Measurements from ENCODE around the gene ARHGAP24. TPM values are rescaled to one million over a fixed set of nuclear protein-coding genes. Genes with fewer than 3 reads are reported as not detected.

The ARHGAP24 gene
- total RNA-seq, 6 experiments from 2014 or later: 4.0 to 7.3 (median 6.1) TPM

- H3K27ac ChIP-seq: no peak overlapping the region
- no peak for DNase-seq
- H3K9me3 ChIP-seq: no peaks in the 10 kb centered on the region
- TF ChIP-seq POLR2A (IDR thresholded peaks at IDR 0.05) (no peak), CTCF (IDR thresholded peaks at IDR 0.05) (no peak)
- no peaks in the 10 kb centered on the region for H3K36me3 ChIP-seq
- H3K4me1 ChIP-seq: no peaks in the 10 kb centered on the region
- H3K4me3 ChIP-seq: no peak overlapping the region
- ATAC-seq: no peak
- intact Hi-C loops (cut with DNase I): no loop called here
- H3K27me3 ChIP-seq: no peaks in the 10 kb centered on the region
- 67% methylated on average over 1 of the region's 1 CpG for WGBS (ENCODE audit: insufficient coverage, low coverage, low lambda C conversion rate, missing lambda C conversion rate)
Measured at GRCh38 chr4:85767649-85768048, 292.7 kb downstream of the ARHGAP24 start.

GRCh38 chr4:85769009-85769408, 294.1 kb downstream of the ARHGAP24 start:
- DNase-seq (no peak), ATAC-seq (no peak)
- TF ChIP-seq POLR2A (IDR thresholded peaks at IDR 0.05) (no peak), CTCF (IDR thresholded peaks at IDR 0.05) (no peak)
- intact Hi-C loops (cut with DNase I): no loop called here
- Histone ChIP-seq H3K9me3 (no peaks in the 10 kb centered on the region), H3K4me3 (no peak overlapping the region), H3K4me1 (no peaks in the 10 kb centered on the region), H3K27ac (no peak overlapping the region), H3K36me3 (no peaks in the 10 kb centered on the region), H3K27me3 (no peaks in the 10 kb centered on the region)
- WGBS (ENCODE audit: insufficient coverage, low coverage, low lambda C conversion rate, missing lambda C conversion rate): 52% methylated on average over 2 of the region's 2 CpGs

GRCh38 chr4:85772470-85772869, 297.5 kb downstream of the ARHGAP24 start:
- 16% methylated on average over 1 of the region's 1 CpG for WGBS (ENCODE audit: insufficient coverage, low coverage, low lambda C conversion rate, missing lambda C conversion rate)
- no peak for ATAC-seq
- no peak for TF ChIP-seq POLR2A (IDR thresholded peaks at IDR 0.05)
- no peak for TF ChIP-seq CTCF (IDR thresholded peaks at IDR 0.05)

GRCh38 chr4:85773372-85773771, 298.4 kb downstream of the ARHGAP24 start:
- H3K27me3 ChIP-seq: no peaks in the 10 kb centered on the region
- peaks cover 0 to 5% (median 0%) of the 10 kb centered on the region in 4 donors for H3K4me1 ChIP-seq
- no peak for ATAC-seq
- 65% methylated on average over 1 of the region's 1 CpG for WGBS (ENCODE audit: insufficient coverage, low coverage, low lambda C conversion rate, missing lambda C conversion rate)
- TF ChIP-seq CTCF (IDR thresholded peaks at IDR 0.05) (no peak), POLR2A (IDR thresholded peaks at IDR 0.05) (no peak)
- DNase-seq: no peak
- H3K4me3 ChIP-seq: no peak overlapping the region
- H3K36me3 ChIP-seq: no peaks in the 10 kb centered on the region
- H3K9me3 ChIP-seq: no peaks in the 10 kb centered on the region
- intact Hi-C loops (cut with DNase I): no loop called here
- H3K27ac ChIP-seq: no peak overlapping the region

More at GRCh38 chr4:85772470-85772869, 297.5 kb downstream of the ARHGAP24 start:
- Histone ChIP-seq H3K4me3 (no peak overlapping the region), H3K27ac (no peak overlapping the region), H3K4me1 (no peaks in the 10 kb centered on the region), H3K36me3 (no peaks in the 10 kb centered on the region), H3K9me3 (no peaks in the 10 kb centered on the region), H3K27me3 (no peaks in the 10 kb centered on the region)
- DNase-seq: no peak
- intact Hi-C loops (cut with DNase I): no loop called here

GRCh38 chr4:85774000-85774399, 299.1 kb downstream of the ARHGAP24 start:
- TF ChIP-seq CTCF (IDR thresholded peaks at IDR 0.05): no peak
- TF ChIP-seq POLR2A (IDR thresholded peaks at IDR 0.05): no peak
- WGBS (ENCODE audit: insufficient coverage, low coverage, low lambda C conversion rate, missing lambda C conversion rate): no CpG with 5 or more reads among the region's 1 CpG
- H3K27ac ChIP-seq: no peak overlapping the region
- H3K9me3 ChIP-seq: no peaks in the 10 kb centered on the region
- no peak overlapping the region for H3K4me3 ChIP-seq
- H3K36me3 ChIP-seq: no peaks in the 10 kb centered on the region
- DNase-seq: no peak
- H3K4me1 ChIP-seq: peaks cover 0 to 5% (median 0%) of the 10 kb centered on the region in 4 donors
- no peaks in the 10 kb centered on the region for H3K27me3 ChIP-seq
- no peak for ATAC-seq
- intact Hi-C loops (cut with DNase I): no loop called here

All from right lobe of liver (tissue), 6 donors.